Measurements from ENCODE around the gene PARM1. TPM values are rescaled to one million over a fixed set of nuclear protein-coding genes. Genes with fewer than 3 reads are reported as not detected.

Gene PARM1, protein sequence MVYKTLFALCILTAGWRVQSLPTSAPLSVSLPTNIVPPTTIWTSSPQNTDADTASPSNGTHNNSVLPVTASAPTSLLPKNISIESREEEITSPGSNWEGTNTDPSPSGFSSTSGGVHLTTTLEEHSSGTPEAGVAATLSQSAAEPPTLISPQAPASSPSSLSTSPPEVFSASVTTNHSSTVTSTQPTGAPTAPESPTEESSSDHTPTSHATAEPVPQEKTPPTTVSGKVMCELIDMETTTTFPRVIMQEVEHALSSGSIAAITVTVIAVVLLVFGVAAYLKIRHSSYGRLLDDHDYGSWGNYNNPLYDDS
- total RNA-seq, result 100 to 1,000 TPM; 105 to 133 TPM

- Histone ChIP-seq H3K4me1 (replicated peaks) (no peaks in the 10 kb centered on the region), H3K36me3 (no peaks in the 10 kb centered on the region), H3K27me3 (replicated peaks; ENCODE audit: insufficient read depth) (no peaks in the 10 kb centered on the region), H3K27ac (peak within 1 kb of the TSS; percentile 94), H3K9me3 (no peaks in the 10 kb centered on the region), H3K4me3 (peak within 1 kb of the TSS; percentile 86 to 91)
- WGBS, result 0% methylated on average over 19 of the region's 64 CpGs
- peak; percentile 95 for DNase-seq (ENCODE audit: low spot score)
- intact Hi-C loops (cut with DNase I), result loop anchor here (2.0 to 10.0 kb wide), 6 partner anchors 72 to 559 kb away; no protein-coding TSS in a partner anchor
- TF ChIP-seq CTCF (IDR thresholded peaks at IDR 0.05) (peak; percentile 86 to 97 (median 90)), POLR2AphosphoS5 (IDR thresholded peaks at IDR 0.05) (peak; percentile 56), POLR2A (IDR thresholded peaks at IDR 0.05) (peak; percentile 91)
These were observed at the start of gene PARM1 for GRCh38 chr4:74932832-74933561. PARM1 (plus strand) TSS chr4:74933116; CDS start chr4:74933328, 212 bp downstream.

- no peak for TF ChIP-seq CTCF (IDR thresholded peaks at IDR 0.05)
- no peak for TF ChIP-seq POLR2AphosphoS5 (IDR thresholded peaks at IDR 0.05)
- no peak for TF ChIP-seq POLR2A (IDR thresholded peaks at IDR 0.05)
- intact Hi-C loops (cut with DNase I), result no loop called here
- H3K4me1 ChIP-seq (replicated peaks), result no peaks in the 10 kb centered on the region
- no peaks in the 10 kb centered on the region for H3K27me3 ChIP-seq (replicated peaks; ENCODE audit: insufficient read depth)
- WGBS, result 17% methylated on average over 2 of the region's 2 CpGs
- H3K27ac ChIP-seq, result no peak overlapping the region
- no peak overlapping the region for H3K4me3 ChIP-seq
- H3K36me3 ChIP-seq, result no peaks in the 10 kb centered on the region
- no peaks in the 10 kb centered on the region for H3K9me3 ChIP-seq
- no peak for DNase-seq (ENCODE audit: low spot score)
These were observed 48.6 kb upstream of the PARM1 start for GRCh38 chr4:74884266-74884665.

DNA sequence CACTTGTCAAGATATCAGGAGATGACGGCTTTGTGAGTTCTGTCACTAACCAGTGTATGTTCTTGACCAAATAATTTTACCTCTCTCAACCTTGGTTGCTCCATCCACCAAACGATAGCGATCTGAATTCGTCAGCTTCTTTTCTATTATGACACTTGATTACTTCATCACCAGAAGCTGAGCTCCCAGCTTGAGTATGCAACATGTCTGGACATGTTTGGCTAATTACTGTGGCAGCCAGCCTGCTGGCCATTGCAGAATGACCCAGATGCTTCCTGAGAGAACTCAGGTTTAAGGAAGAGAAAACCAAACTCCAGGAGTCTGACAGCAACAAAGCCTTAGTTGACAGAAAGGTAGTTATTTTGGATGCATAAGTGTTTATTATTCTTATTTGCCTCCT, 46.4 kb upstream of the PARM1 start:
- intact Hi-C loops (cut with DNase I), result no loop called here
- WGBS, result 46% methylated on average over 4 of the region's 4 CpGs
- TF ChIP-seq POLR2AphosphoS5 (IDR thresholded peaks at IDR 0.05) (peak; percentile 23), CTCF (IDR thresholded peaks at IDR 0.05) (no peak), POLR2A (IDR thresholded peaks at IDR 0.05) (no peak)
- DNase-seq (ENCODE audit: low spot score), result peak; percentile 29
- Histone ChIP-seq H3K4me3 (no peak overlapping the region), H3K4me1 (replicated peaks) (no peaks in the 10 kb centered on the region), H3K9me3 (no peaks in the 10 kb centered on the region), H3K27ac (no peak overlapping the region), H3K27me3 (replicated peaks; ENCODE audit: insufficient read depth) (no peaks in the 10 kb centered on the region), H3K36me3 (no peaks in the 10 kb centered on the region)

DNA sequence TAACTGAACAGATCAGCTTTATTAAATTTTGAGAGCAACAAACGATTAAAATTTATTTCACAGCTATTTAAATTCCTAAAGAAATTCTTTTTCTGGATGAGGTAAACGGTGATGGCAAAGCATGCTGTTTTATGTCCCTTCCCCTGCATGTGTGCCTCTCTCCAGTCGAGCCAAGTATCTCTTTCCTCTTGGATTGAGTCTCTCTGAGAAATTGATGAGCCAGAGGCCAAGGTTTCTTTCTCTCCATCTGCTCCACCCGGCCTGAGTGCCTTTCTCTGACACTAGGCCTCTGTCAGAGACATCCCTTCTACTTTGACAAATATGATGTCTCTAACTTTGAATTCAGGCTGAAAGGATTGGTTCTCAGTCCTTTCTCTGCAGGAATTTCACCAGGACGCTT, 42.6 kb upstream of the PARM1 start:
- no peaks in the 10 kb centered on the region for H3K36me3 ChIP-seq
- no peaks in the 10 kb centered on the region for H3K4me1 ChIP-seq (replicated peaks)
- intact Hi-C loops (cut with DNase I), result no loop called here
- H3K9me3 ChIP-seq, result no peaks in the 10 kb centered on the region
- WGBS, result 66% methylated on average over 5 of the region's 5 CpGs
- H3K27me3 ChIP-seq (replicated peaks; ENCODE audit: insufficient read depth), result no peaks in the 10 kb centered on the region
- H3K27ac ChIP-seq, result no peak overlapping the region
- TF ChIP-seq CTCF (IDR thresholded peaks at IDR 0.05) (no peak), POLR2A (IDR thresholded peaks at IDR 0.05) (no peak), POLR2AphosphoS5 (IDR thresholded peaks at IDR 0.05) (no peak)
- H3K4me3 ChIP-seq, result no peak overlapping the region
- DNase-seq (ENCODE audit: low spot score), result no peak
